Adipose tissue (tissue), 3 donors: ENCODE measurements around the gene TMTC4. TPM values are rescaled to one million over a fixed set of nuclear protein-coding genes. Genes with fewer than 3 reads are reported as not detected.

ENCODE experiments used
- H3K27ac ChIP-seq: one replicate; pipeline ENCODE4 v1.5.1; 2013; ENCODE audit warnings: low read depth, low read length
- WGBS, 3 donors: extraction: QIAGEN DNeasy Blood & Tissue Kit; methylation state at CpG; one replicate each; pipeline ENCODE4 v1.1.7; 2013; 5-methylcytosine and 5-hydroxymethylcytosine counted together
- polyA plus RNA-seq, 3 donors: library from polyadenylated mRNA; stranded (reverse); fragments of 200-250 nt; gene quantifications; one replicate each; pipeline ENCODE4 v1.2.3, GENCODE V29; 2013
- donor health status: healthy with polysubstance abuse.
- donor health status: Bipolar disorder and iron deficiency.
- donor health status: healthy.

The TMTC4 gene
- polyA plus RNA-seq, 3 donors, result 6.6 to 9.4 (median 8.4) TPM

DNA sequence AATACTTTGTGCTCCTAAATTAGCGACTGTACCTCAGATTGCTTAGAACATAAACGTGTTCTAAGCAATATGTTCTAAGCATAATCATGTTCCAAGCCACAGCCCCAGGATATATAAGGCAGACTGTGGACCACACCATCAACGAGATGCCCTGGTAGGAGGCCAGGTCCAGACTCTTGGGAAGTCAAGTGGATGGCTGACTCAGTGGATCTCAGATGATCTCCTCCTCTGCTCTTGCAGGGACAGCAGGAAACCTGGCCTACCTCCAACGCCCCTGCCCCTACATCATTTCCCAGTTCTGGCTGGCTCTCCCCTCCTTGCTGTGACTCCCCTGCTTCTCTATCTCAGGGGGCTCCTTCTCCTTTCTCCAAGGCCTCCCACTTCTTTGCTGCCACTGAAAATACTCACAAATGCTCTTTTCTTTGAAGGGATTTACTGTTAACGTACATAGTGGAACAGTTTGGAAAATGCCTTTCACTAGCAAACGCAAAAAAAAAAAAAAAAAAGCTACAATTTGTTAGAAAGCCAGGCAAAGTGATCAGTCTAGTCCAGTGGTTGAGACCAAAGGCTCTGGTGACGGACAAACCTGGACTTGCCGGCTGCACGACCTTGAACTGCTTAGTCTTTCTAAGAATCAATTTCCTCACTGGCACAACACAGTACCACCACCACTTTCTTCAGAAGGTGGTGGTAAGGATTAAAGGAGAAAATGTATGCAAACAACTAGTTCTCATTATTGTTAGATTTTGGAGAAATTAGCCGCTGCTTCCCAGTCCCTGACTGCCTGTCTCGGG, 3.0 kb downstream of the TMTC4 start:
- 66 to 89% (median 84%) methylated on average over 11 of the region's 11 CpGs for WGBS, 3 donors
- H3K27ac ChIP-seq, result no peak overlapping the region

DNA sequence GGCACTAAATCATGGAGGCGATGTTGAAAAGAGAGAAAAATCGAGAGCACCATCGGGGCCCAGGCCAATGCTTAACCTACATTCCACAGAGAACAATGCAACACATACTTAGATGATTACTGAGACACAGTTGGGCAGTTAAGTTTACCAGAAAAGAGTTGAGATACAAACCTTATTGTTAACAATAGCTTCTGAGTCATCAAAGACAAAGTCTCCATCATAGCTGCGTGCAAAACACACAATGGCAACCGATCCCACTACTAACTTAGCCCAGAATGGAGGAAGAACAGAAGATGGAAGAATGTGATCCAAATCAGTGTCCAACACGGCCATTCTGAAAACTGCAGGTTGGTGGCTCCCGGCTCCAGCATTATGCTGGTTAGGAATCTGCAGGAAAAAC, 6.2 kb downstream of the TMTC4 start:
- 91 to 96% (median 95%) methylated on average over 7 of the region's 7 CpGs for WGBS, 3 donors
- H3K27ac ChIP-seq, result no peak overlapping the region

DNA sequence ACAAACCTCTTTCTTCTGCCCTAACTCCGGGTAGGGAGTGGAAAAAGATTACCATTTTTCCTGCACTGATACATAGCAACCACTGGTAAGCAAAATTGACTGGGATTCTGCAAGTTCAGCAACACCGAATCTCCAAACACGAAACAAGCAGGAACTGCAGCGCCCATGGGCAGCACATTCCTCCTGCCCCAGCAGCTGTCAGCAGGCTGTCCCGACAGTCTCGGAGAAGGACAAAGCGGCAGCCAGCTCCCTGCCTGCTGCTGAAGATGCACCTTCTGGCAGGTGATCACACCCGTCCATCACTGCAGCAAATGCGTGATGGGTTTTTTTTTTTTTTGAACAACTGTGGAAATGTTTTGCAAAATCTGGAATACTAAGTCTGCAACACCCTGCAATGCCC, 6.7 kb downstream of the TMTC4 start:
- WGBS, 3 donors, result 92 to 98% (median 97%) methylated on average over 9 of the region's 9 CpGs
- no peak overlapping the region for H3K27ac ChIP-seq

DNA sequence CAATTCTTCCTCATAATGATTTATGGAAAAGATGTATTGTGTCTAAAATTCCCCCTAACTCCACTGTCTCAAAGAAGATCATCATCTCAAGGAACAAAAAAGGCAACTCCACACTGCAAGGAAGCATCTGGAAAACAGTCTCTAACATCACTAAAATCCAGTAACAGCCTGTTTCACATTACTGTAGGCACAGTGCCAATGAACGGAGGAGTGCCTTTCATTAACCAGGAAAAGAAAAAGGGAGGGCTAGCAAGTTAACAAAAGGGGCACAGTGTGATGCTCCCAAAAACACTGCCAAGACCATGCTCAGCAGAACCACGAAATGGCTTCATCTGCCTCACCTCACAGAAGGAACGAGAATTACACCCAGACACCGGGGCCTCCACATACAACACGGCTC, 8.5 kb downstream of the TMTC4 start:
- no peak overlapping the region for H3K27ac ChIP-seq
- WGBS, 3 donors, result 67 to 76% (median 69%) methylated on average over 5 of the region's 5 CpGs

DNA sequence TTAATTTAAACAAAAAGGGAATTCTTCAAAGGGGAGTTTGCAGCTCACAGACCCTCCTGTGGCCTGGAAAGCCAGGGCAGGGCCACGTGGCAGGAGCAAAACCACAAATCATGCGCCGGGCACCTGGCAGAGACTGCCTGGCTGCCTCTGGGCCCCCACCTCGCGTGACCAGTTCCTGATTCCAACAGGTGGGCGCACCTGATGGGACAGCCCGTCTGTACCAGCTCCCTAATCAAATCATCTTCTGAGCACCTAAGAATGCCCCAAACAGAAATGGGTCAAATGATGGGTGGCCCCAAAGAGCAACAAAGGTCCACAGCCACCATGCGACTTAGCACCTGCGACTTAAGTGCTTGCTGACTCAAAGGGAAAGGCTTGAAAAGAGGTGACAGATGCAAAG, 9.2 kb downstream of the TMTC4 start:
- WGBS, 3 donors, result 85 to 90% (median 85%) methylated on average over 9 of the region's 9 CpGs
- no peak overlapping the region for H3K27ac ChIP-seq

DNA sequence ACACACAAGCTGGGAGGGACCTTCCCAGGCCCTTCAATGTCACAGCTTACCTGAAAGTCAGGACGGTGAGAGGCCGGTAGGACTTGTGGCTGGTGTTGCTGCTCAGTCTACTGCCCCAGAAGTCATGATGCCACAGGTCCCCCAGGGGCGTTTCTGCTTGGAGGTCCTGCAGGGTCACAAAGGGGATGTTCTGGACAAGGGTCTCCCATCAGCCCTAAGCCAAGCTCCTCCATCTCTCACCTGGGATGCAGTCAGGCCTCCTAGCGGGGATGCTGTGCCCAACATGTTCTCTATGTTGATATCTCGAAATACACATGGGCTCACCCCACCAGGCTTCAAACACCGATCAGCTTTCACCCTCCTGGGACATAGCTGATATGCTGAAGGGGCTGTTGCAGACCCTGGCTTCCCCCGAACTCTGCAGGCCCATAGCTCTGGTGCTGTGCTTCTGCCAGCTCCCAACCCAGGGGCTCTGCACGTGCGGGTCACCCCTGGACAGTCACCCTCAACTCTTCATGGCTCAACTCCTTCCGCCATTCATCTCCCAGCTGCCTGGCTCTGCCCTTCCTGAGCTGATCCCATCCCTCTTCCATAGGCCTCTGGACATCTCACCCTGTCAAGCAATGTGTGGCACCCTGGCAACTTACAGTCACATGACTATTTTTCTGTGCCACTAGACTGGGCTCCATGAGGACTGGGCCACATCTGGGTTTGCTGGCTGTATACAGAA, 10.3 kb downstream of the TMTC4 start:
- H3K27ac ChIP-seq, result no peak overlapping the region
- 93 to 96% (median 95%) methylated on average over 10 of the region's 10 CpGs for WGBS, 3 donors

DNA sequence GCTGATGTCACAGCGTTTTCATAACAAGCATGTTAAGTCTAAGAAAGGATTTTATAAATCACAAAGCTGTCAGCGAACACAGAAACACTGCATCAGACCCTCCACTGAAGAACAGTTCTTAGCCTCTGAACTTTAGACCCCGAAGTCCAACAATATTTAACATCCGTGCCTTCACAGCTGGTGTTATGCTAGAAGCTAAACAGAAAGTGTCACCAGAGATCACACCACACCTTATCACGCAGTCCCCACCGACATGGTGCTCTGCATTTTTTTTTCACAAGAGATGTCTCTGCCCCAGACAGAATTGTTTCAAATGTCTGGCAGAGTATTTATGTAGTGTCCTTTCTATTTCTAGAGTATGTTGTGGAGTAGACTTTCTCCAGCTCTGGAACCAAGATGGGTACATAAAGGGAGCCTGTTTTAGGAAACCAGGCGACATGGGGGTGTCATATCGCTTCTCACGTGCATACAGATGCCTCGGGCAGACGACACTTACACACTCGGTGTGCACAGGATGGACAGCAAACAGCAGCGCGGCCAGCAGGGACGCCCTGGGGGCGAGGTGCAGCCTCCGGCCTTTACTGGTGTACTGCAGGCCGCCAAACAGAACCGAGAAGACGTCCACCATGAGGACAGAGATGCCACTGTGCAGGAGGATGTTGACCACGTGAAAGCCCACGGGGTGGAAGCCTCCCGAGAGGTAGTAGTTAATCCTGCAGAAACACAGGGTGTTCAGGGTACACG, 12.0 kb downstream of the TMTC4 start:
- no peak overlapping the region for H3K27ac ChIP-seq
- WGBS, 3 donors, result 81 to 90% (median 86%) methylated on average over 24 of the region's 24 CpGs

DNA sequence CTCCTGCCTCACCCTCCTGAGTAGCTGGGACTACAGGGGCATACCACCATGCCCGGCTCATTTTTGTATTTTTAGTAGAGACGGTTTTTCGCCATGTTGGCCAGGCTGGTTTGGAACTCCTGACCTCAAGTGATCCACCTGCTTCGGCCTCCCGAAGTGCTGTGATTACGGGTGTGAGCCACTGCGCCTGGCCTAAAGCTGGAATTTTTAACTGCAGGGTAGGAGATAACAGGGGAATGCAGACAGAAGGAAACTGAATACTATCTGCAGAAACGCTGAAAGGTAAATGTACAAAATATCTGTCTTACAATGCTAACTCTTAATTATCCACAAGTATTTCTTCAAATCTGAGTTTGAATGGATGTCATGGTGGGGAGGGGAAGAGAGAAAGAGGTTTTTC, 13.8 kb downstream of the TMTC4 start:
- WGBS, 3 donors, result 82 to 91% (median 84%) methylated on average over 8 of the region's 8 CpGs
- no peak overlapping the region for H3K27ac ChIP-seq

DNA sequence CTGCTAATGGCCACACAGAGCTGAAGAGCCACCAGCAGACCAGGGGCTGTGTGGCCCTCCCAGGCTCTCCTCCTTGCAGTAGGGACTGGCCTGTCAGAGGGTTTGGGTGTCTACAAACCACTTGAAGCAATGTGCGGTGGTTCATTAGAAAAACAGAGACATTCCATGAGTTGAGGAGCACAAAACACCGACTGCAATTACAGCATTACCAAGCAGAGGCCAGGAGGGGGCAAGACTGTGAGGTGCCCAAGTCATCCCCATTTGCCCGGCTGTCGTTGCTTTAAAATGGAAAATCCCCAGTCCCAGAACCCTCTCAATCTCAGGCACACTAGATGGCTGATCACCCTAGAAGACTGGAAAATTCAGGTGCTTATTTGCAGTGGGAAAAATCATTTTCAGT, 15.0 kb downstream of the TMTC4 start:
- no peak overlapping the region for H3K27ac ChIP-seq
- 88 to 92% (median 90%) methylated on average over 4 of the region's 4 CpGs for WGBS, 3 donors

DNA sequence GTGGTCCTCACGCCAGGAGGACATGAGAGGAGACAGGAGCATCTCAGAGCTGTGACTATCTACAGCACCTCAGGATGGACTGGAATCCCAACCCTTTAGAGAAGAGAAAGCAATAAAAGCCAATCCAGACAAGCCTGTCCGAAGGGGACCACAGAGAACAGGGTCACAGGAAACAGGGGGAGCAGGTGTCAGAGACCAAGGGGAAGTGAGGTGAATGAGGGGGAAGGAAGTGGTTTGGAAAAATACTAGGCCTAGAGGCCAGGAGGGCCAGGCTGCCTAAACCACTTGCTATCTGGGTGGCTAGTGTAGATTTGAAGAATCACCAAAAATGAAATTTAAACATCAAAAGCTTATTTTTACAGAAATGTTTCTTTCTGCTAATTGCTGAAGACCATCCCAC, 16.2 kb downstream of the TMTC4 start:
- WGBS, 3 donors, result 32 to 44% (median 38%) methylated on average over 2 of the region's 2 CpGs
- H3K27ac ChIP-seq, result no peak overlapping the region

DNA sequence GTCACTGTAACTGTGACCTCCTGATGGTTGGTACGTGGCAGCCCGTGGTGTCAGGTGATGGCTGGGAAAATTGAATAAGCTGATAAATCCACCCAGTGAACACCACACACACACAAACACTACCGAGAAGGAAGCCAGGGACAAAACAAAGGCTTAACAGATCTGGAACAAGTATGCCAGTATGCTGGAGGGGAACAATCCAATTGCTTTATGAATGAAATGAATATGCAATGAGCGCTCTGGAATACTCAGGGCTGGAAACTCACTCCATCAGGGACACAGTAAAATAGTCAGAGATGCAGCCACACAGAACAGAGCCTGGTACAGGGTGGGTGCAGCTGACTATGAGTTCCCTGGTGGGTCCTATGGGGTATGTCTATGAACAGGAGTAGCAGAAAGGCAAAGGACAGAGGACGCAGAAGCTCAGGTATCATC, 16.7 kb downstream of the TMTC4 start:
- 86 to 90% (median 90%) methylated on average over 5 of the region's 5 CpGs for WGBS, 3 donors
- no peak overlapping the region for H3K27ac ChIP-seq

DNA sequence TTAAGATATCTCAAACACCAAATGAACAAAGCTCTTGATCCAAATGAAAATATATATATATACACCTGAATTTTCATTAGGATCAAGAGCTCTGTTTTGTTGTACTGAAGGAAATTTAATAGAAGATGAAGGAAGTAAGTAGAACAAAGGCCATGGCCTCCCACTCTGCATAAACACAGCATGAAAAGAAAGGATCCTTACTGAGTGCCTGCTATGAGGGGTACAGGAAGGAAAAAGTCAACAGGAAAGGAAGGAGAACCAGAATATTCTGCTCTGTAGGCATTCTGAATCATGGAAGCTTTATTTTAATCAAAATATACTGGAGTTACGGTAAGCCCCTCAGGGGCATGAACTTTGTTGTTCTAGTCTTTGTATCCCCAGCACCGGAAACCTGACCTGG, 22.1 kb downstream of the TMTC4 start:
- no peak overlapping the region for H3K27ac ChIP-seq
- 89 to 97% (median 93%) methylated on average over 2 of the region's 2 CpGs for WGBS, 3 donors

DNA sequence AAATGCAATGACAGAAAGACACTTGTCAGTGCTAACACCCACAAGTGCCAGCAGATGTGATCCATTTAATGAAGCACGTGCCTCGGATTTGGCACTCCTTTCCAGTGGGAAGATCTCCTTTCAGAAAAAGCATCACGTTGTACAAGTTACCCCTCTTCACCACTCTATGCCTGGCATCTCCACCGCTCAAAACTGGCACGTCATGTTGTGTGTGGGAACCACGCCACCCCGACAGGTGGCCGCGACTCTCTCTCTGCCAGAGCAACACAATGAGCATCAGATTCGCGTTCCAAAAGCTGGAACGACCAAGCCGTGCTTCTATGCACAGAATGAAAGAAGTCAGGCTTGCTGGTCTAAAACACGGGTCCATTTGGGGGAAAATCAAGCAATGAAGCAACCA, 24.3 kb downstream of the TMTC4 start:
- no peak overlapping the region for H3K27ac ChIP-seq
- WGBS, 3 donors, result 79 to 91% (median 83%) methylated on average over 14 of the region's 14 CpGs

DNA sequence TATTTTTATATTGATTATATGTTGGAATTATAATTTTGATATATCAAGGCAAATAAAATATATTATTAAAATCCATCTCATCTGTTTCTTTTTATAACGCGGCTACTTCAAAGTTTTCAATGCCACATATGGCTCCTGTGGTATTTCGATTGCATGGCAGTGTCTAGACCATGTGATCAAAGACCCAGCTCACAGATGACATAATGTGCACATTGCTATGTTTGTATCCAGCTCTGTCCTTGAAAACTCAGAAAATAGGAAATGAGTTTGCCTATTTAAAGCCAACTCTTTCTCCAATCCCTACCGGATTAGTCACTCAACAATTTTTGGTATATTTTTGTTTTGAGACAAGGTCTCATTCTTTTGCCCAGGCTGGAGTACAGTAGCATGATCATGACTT, 26.2 kb downstream of the TMTC4 start:
- WGBS, 3 donors, result 75 to 97% (median 95%) methylated on average over 4 of the region's 4 CpGs
- no peak overlapping the region for H3K27ac ChIP-seq

DNA sequence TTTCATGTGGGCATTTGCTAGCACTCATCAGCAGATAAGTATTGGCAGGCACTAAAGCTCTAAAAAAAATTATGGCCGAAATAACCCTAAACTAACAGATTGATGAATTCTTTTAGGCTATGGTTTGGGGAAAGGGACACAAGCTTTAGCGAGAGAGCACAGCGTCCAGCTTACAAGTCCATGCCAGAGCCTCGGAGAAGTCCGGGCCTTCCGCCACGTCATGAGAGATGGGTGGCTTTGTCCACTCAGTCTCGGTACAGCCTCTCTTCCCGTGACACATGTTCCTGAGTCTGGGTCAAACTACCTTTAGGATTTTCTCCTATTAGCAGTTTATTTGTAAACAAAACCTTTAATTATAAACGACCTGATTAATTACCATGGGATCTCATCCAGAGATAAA, 27.7 kb downstream of the TMTC4 start:
- 92 to 95% (median 94%) methylated on average over 10 of the region's 10 CpGs for WGBS, 3 donors

DNA sequence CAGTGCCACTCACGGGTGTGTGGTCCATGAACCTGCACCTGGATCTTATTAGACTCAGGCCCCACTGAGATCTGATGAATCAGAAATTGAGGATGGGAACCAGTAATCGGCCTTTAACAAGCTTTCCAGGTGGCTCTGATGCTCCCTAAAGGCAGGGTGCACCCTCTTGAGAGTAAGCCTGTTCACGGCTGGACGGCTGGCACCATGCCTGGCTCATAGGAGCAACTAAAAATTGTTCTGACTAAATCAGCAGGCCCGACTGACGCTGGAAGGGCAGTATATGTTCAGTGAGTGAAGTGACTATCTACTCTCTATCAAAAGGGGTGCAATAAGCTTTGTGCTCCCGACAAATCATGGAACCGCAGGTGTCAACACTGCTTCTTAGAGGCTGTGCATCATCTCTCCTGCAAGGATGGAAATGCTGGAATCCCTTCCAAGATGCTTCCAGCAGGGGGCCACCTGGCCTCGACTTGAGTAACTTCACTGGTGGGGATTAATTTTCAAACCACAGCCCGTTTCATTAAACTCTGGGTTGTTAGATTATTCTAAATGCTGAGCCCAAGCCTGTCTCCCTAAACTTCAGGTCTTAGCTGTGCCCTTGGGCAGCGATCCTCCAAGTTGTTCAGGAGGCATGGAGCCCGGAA, 28.4 kb downstream of the TMTC4 start:
- H3K27ac ChIP-seq, result no peak overlapping the region
- WGBS, 3 donors, result 74 to 89% (median 85%) methylated on average over 12 of the region's 12 CpGs

More for the DNA sequence above, 27.7 kb downstream of the TMTC4 start:
- no peak overlapping the region for H3K27ac ChIP-seq

DNA sequence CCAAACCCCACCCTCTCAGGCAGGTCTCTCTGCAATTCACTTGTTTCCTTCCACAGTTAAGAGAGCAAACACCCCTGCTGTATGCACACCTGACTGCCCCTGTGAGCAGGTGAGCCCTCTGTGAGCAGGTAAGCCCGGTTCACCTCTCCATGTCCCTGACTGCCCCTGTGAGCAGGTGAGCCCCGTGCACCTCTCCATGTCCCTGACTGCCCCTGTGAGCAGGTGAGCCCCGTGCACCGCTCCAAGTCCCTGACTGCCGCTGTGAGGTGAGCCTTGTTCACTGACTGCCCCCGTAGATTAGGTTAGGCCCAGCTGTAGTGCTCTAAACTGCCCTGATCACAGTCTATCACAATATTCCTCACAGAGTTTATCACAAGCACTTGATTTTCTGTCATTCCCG, 29.2 kb downstream of the TMTC4 start:
- no peak overlapping the region for H3K27ac ChIP-seq
- 51 to 99% (median 96%) methylated on average over 7 of the region's 7 CpGs for WGBS, 3 donors

DNA sequence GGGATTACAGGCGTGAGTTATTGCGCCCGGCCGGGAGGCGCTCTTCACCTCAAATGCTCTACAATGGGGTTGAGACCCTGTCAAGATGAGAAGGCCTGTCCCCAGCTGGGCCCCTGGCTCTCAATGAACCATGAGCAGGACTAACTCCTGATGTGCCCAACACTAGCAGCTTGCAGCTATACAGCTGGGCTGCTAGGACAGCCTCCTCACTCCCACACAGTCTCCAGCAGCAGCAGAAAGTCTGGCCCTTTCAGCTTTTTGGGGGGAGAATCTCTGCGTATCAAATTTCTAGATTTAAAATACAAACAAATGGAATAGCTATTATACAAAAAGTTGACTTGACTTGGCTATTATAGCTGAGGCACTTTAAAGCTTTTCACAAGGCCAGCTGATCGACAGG, 30.2 kb downstream of the TMTC4 start:
- 88 to 95% (median 89%) methylated on average over 7 of the region's 7 CpGs for WGBS, 3 donors
- H3K27ac ChIP-seq, result no peak overlapping the region

DNA sequence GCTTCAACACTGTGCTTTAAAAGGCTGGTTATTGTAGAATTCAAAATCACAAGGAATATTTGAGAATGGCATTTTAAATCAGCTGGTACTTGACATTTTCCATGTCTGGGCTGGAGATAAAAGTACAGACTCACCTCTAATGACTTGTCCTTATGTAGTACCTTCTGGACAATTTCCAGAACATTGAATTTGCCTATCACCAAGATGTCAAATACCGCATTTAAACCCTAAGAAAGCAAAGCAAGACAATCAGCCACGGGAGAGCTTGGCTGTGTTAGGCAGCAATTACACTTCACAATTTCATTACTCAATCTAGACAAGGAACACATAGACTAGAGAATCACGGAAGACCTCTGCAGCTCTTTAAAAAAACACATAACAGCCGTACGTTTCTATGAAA, 36.8 kb downstream of the TMTC4 start:
- WGBS, 3 donors, result 70 to 89% (median 88%) methylated on average over 5 of the region's 5 CpGs
- no peak overlapping the region for H3K27ac ChIP-seq
